GM21619 (cell line): ENCODE data around the gene TMEM30B.

Source experiments
- ATAC-seq: cut with Tn5 transposase; IDR thresholded peaks from one replicate; pipeline ENCODE4 v1.9.1; 2021; ENCODE audit not compliant: unreplicated experiment

Gene TMEM30B

GRCh38 chr14:61300209-61300608, 19.1 kb upstream of the TMEM30B start:
- no peak for ATAC-seq

DNA sequence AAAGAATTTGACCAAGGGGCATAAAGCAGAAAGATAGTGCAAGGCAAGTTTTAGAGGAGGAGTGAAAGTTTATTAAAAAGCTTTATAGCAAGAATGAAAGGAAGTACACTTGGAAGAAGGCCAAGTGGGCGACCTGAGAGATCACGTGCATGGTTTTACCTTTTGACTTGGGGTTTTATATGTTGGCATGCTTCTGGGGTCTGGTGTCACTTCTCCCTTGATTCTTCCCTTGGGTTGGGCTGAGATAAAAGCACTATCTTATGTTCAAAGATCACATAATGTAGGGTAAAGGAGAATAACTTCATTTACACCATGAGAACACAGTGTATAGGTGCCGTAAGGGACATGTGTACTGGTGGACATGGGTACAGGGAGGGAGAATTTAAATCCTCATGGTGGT, 17.7 kb upstream of the TMEM30B start:
- no peak for ATAC-seq

GRCh38 chr14:61297581-61297980, 16.4 kb upstream of the TMEM30B start:
- ATAC-seq: no peak

- ATAC-seq: no peak
Measured at GRCh38 chr14:61296719-61297502, 15.8 kb upstream of the TMEM30B start.

DNA sequence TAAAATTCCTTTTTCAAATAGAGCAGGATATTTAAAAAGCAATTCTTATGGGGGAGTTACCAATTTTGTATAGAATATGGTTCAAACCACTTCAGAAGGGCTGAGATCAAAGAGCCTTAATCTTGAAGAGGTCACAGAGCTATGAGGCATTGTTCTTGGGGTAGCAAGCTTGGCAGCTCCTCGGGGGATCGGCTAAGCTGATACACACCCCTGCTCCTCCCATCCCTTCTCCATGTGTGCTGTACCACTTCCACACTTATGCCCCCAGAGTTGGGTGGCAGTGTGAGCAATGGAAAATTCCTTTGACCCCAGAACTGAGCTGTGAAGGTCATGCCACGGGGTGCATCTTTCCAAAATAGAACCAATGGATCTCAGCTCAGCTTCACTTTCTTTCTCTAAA, 15.0 kb upstream of the TMEM30B start:
- ATAC-seq: no peak

DNA sequence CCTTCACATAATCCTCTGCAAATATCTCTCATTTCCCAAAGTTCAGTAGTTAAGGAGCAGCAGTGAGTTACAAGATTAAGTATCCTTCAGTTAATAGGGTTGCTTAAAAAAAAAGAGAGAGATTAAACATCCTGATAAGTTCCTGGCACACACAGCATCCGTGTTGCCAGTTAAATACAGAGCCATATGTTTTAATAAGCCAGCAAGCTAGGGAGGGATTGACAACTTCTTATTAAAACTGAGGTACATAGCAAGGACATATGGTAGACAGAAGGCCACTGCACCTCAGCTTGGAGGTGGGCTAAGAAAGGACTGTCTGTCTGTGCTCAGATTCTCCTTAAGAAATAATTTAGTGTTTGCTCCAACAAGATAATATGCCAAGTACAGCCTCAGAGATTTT, 9.6 kb upstream of the TMEM30B start:
- ATAC-seq: no peak

- no peak for ATAC-seq
Measured at GRCh38 chr14:61288720-61289119, 7.6 kb upstream of the TMEM30B start.

- no peak for ATAC-seq
Measured at GRCh38 chr14:61288228-61288627, 7.1 kb upstream of the TMEM30B start.

GRCh38 chr14:61287196-61287595, 6.1 kb upstream of the TMEM30B start:
- no peak for ATAC-seq

DNA sequence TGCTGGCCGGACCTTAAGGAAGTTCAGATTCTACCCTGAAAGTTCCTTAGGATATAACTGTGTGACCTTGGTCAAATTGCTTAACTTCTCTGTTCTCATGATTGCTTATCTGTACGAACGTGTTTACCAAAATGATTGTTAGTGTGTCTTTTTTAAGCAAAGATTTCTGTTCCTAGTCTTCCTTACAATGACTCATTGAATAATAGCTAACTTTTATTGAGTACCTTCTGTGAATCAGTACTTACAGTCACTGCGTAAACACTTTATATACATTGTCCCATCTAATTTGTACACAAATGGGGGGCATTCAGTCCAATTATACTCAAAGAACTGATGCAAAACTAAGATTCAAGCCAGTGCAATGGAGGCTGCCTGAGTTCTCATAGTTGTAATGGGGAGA, 4.2 kb upstream of the TMEM30B start:
- no peak for ATAC-seq

GRCh38 chr14:61284001-61284400, 2.9 kb upstream of the TMEM30B start:
- no peak for ATAC-seq

- no peak for ATAC-seq
Measured at GRCh38 chr14:61282746-61283145, 1.6 kb upstream of the TMEM30B start.

DNA sequence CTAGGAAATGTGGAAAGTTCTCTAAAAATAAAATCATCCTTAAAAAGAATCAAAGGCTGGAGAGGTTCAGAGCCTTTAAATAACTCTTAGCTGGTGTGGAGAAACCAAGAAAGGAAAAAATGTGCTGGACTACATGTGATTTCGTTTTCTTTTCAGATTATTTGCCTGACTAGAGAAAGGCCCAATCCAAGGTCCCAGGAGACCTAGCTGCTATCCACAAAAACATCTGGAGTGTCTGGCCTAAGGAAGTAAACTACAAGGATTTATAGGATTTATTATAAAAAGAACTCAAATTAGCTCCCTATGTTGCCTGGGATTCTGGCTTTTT, 774 bp upstream of the TMEM30B start:
- no peak for ATAC-seq

DNA sequence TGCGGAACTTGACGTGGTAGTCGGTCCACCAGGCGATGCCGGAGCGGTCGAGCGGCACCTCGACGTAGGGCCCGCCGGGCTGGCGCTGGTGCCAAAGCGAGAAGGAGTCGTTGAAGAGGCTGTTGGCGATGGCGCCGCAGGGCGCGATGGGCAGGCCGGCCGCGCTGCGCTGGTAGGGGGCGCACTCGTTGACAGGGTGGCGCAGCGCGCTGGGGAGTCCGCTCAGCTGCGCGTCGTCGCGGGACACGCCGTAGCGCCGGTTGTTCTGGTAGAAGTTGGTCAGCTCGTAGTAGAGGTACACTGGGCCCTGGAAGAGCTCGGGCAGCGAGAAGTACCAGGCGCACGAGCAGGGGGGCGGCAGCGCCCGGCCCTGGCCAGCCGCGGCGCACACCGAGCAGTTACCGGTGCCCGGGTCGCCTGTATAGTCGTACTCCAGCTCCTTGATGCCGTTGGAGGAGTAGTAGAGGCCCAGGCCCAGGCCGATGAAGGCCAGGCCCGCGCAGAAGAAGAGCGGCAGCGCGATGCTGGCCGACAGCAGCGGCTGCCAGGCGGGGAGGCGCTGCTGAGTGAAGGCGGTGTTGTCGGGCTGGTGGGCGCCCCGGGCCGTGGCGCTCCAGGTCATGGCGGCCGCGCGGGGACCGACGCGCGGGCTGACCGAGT, 482 bp downstream of the TMEM30B start:
- ATAC-seq: no peak

DNA sequence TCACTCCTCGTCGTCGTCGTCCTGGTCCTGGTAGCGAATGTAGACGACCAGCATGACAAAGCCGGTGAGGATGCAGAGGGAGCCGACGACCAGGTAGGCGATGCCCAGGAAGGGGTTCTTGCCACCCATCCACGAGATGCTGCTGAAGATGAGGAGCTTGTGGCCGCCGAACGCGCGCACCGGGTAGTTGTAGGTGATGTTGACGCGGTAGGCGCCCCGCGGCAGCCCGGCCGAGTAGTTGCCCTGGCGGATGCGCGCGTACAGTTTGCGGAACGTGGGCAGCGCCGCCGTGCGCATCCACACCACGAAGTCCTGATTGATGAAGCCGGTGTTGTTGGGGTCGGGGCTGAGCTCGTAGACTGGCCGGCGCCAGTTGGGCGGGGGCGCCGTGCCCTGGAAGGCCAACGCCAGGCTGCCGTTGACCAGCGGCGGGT, 1.0 kb downstream of the TMEM30B start:
- ATAC-seq: no peak

DNA sequence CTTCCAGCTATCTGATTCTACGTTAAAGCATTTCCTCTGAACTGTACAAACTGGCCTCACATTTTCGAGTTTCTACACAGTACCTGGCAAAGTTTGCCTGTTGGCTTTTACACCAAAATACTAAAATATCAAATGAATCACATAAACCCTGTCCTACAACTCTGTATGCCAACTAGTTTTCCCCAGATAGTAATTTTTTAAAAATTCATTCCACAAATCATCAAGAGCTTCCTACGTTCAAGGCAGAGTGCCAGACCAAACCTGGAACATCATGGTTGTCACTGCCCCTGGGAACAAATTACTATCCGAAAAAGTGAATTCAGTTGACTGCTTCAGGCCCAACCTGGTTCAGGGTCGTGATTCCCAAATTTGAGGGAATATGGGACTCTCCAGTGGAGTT, 2.1 kb downstream of the TMEM30B start:
- no peak for ATAC-seq

DNA sequence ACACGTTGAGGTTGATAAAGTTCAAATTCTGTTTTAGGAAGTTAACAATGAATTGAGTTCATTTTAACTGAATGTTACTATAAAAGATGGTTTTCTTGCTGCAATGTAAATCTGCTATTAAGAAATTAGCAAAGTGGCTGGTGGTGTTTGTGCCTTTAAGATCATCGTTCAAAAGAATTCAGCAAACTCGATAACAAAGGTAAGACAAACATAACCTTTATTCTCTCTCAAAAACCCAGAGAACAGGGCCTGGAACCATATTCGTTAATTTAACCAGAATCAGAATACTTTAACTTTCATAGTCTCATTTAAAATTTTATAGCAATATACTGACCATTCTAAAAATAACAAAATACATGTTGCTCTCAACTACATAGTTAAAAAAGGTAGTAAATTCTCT, 3.4 kb downstream of the TMEM30B start:
- no peak for ATAC-seq

DNA sequence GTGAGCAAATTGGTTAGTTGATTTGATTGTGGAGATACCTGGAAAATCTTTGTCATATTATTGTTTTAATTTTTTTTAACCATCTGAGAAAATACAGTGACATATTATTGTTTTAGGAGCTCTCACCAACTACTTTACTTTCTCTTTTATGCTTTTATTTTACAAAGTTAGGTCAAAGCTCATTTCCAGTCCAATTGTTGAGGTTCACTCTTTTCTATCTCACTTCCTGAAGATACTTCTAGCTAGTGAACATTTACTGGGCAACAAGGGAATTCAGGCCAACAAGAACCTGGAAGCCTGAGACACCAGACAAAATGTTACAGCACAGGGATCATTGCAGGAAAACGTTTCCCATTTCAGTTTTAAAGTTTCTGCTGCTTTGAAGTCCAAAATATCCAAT, 3.9 kb downstream of the TMEM30B start:
- no peak for ATAC-seq

GRCh38 chr14:61271552-61271951, 9.6 kb downstream of the TMEM30B start:
- ATAC-seq: no peak

DNA sequence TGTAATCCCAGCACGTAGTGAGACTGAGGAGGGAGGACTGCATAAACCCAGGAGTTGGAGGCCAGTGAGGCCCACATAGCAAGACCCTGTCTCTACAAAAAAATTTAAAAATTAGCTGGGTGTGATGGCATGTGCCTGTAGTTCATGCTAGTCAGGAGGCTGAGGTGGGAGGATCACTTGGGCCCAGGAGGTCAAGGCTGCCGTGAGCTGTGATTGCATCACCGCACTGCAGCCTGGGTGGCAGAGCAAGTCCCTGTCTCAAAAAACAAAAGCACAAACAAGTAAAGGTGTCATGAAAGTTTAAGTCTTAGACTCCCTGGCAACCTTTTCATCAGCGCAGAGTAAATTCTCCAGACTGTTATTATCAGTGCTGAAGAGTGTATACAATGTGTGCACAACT, 10.4 kb downstream of the TMEM30B start:
- no peak for ATAC-seq

- peak; percentile 95 for ATAC-seq
Measured at GRCh38 chr14:61269321-61270083, 11.6 kb downstream of the TMEM30B start.

DNA sequence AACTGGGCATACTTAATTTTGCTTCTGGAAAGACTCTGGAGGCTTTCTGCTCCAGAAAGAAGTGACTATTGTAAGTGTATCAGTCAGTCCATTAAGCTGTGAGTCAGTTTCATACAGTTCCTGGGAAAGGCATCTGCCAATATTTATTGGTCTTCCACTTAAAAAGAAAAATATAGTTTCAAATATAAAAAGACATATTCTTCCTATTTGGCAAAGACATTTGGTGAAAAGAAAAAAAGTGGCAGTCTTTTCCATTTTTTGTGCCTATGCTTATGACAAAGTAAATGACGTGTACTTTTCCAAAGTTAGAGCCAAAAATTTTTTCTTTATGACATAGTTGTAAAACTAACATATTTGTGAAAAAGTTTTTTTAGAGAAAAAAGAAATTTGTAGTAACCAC, 12.3 kb downstream of the TMEM30B start:
- no peak for ATAC-seq
